ENCODE data around the gene RTL1.

The RTL1 gene

DNA sequence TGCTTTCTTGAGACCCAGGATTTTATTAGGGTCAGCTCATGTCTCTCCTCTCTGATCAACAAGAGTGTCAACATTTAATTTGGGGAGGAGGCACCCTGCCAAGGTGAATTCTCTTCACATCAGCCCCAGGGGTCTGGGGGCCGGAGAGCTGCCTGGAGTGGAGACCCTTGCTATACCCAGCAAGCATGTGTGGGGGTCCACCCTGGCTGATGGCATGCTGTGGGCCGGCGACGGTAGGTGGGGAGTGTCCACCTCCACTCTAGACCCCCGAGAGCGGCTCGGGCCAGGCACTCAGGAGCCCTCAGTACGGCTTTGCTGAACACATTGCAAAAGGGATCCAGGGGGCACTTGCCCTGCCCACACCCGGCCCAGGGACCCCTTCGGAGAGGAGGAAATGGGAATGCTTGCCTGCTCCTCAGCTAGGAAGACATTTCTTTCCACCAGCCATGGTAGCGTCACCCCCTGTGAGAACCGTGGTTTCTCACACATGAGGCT is 67.2 kb downstream of the RTL1 start:
- no peaks in the 10 kb centered on the region for H3K27me3 ChIP-seq (ENCODE audit: control insufficient read depth, insufficient read depth, low read length)
- no peaks in the 10 kb centered on the region for H3K9me3 ChIP-seq (ENCODE audit: control insufficient read depth, insufficient read depth, low read length)
- no peak overlapping the region for H3K4me3 ChIP-seq (ENCODE audit: low read depth, low read length)
- H3K9ac ChIP-seq (ENCODE audit: low read depth, low read length) = no peak overlapping the region
- H3K27ac ChIP-seq (ENCODE audit: low read depth, low read length) = no peak overlapping the region
- H3K36me3 ChIP-seq (ENCODE audit: control insufficient read depth, insufficient read depth, low read length) = peaks cover 23% of the 10 kb centered on the region
- H3K4me1 ChIP-seq (ENCODE audit: control insufficient read depth, insufficient read depth, low read length) = peaks cover 41% of the 10 kb centered on the region

DNA sequence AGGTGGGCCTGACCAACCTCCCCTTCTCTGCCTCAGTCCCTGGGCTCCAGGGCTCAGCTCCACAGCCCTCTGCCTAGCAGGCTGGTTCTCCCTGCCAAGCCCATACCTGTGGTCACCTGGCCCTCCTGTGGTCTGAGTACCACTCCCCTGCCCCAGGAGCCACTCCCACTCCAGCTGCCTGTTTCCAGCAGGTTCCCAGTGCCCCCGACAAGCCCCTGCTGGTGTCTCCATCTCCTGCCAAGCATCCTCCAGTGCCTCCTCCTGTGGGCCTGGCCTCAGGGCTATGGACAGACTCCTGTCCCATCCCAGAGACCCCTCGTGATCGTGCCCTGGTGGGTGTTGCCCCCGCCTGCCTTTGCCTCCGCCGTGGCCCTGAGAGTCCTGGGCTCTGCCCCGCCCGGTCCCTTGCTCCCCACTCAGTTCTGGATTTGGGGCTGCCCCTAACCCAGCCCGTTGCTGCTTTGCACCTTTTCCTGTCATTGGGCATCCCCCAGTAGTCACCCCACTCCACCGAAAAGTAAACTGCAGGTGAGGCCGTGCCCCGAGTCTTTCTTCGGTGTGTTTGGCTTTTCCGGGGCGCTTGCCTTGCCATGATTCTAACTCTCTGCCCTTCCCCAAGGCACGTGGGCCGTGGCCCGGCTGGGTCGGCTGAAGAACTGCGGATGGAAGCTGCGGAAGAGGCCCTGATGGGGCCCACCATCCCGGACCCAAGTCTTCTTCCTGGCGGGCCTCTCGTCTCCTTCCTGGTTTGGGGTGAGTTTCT is 67.8 kb downstream of the RTL1 start:
- no peak overlapping the region for H3K9ac ChIP-seq (ENCODE audit: low read depth, low read length)
- no peak overlapping the region for H3K4me3 ChIP-seq (ENCODE audit: low read depth, low read length)

DNA sequence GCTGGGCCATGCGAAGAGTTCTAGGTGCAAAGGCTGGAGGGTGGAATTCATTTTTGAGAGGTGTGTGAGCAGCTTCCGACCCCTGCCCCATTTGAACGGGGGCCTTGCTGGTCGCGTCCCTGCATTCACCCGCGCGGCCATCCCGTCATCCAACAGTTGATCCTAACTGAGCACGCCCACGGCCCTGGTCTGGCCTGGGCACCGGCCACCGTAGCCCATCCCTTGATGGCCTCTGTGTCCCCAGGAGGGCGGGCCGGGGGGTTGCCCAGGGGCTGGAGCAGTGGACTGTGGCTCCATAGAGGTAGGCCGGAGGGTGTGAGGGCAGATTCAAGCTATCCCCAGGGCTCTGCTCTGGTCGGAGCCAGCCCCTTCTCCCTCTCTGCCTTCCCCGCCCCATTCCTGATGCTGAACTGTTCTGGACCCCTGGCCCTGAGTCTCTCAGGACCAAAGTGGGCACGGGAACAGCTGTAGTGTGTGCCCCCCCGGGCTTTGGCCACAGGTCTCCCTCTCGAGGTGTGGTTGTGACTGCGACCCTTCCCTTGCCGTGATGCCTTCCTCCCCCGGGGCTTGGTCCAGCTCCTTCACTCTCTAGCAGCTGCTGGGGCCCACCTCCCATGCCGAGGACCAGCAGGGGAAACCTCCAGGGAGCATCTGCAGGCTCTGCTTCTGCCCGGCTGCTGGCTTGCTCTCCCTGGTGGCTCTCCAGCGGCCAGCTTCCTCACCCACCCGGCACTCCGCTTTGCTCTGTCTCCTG is 68.6 kb downstream of the RTL1 start:
- H3K4me3 ChIP-seq (ENCODE audit: low read depth, low read length) = no peak overlapping the region
- no peak overlapping the region for H3K27ac ChIP-seq (ENCODE audit: low read depth, low read length)
- H3K9me3 ChIP-seq (ENCODE audit: control insufficient read depth, insufficient read depth, low read length) = no peaks in the 10 kb centered on the region
- no peaks in the 10 kb centered on the region for H3K27me3 ChIP-seq (ENCODE audit: control insufficient read depth, insufficient read depth, low read length)
- peaks cover 41% of the 10 kb centered on the region for H3K4me1 ChIP-seq (ENCODE audit: control insufficient read depth, insufficient read depth, low read length)
- peaks cover 25% of the 10 kb centered on the region for H3K36me3 ChIP-seq (ENCODE audit: control insufficient read depth, insufficient read depth, low read length)
- no peak overlapping the region for H3K9ac ChIP-seq (ENCODE audit: low read depth, low read length)

More for the DNA sequence above, 67.8 kb downstream of the RTL1 start:
- Histone ChIP-seq H3K4me1 (ENCODE audit: control insufficient read depth, insufficient read depth, low read length) (peaks cover 43% of the 10 kb centered on the region), H3K9me3 (ENCODE audit: control insufficient read depth, insufficient read depth, low read length) (no peaks in the 10 kb centered on the region), H3K27me3 (ENCODE audit: control insufficient read depth, insufficient read depth, low read length) (no peaks in the 10 kb centered on the region), H3K27ac (ENCODE audit: low read depth, low read length) (no peak overlapping the region), H3K36me3 (ENCODE audit: control insufficient read depth, insufficient read depth, low read length) (peaks cover 25% of the 10 kb centered on the region)

DNA sequence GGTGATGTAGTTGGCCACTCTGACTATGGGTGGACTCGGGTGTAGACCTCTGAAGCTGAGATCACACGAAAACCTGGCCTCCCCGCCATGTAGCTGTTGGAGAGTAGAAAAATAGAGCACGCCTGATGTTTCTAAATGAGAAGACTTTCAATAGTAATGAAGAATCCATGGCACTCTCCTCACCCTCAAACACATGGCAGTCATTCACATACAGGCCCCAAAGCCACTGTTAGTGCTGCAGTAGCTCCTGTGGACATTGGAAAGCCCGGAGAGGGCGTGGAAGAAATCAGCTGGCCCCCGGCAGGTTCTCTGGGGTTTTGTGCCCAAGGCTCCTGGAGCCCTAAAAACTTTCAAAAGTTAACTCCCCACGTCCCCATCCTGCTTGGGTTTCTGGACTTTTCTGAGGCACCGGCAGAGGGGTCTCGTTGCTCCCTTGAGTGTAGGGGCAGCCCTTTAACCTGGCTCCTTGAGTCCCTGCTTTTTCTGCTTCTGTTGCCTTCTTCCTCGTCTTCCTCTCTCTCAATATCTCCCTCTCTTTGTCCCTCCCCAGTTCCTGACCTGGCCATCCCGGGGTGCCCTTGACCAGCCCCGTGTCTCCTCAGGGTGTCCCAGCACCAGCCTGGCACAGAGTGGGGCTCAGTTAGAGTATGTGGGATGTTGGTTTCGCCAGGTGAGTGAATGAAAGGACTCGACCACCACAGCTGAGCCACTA is 69.3 kb downstream of the RTL1 start:
- Histone ChIP-seq H3K36me3 (ENCODE audit: control insufficient read depth, insufficient read depth, low read length) (peaks cover 29% of the 10 kb centered on the region), H3K4me3 (ENCODE audit: low read depth, low read length) (no peak overlapping the region), H3K9me3 (ENCODE audit: control insufficient read depth, insufficient read depth, low read length) (no peaks in the 10 kb centered on the region), H3K4me1 (ENCODE audit: control insufficient read depth, insufficient read depth, low read length) (peaks cover 40% of the 10 kb centered on the region), H3K27ac (ENCODE audit: low read depth, low read length) (no peak overlapping the region), H3K9ac (ENCODE audit: low read depth, low read length) (no peak overlapping the region), H3K27me3 (ENCODE audit: control insufficient read depth, insufficient read depth, low read length) (no peaks in the 10 kb centered on the region)

DNA sequence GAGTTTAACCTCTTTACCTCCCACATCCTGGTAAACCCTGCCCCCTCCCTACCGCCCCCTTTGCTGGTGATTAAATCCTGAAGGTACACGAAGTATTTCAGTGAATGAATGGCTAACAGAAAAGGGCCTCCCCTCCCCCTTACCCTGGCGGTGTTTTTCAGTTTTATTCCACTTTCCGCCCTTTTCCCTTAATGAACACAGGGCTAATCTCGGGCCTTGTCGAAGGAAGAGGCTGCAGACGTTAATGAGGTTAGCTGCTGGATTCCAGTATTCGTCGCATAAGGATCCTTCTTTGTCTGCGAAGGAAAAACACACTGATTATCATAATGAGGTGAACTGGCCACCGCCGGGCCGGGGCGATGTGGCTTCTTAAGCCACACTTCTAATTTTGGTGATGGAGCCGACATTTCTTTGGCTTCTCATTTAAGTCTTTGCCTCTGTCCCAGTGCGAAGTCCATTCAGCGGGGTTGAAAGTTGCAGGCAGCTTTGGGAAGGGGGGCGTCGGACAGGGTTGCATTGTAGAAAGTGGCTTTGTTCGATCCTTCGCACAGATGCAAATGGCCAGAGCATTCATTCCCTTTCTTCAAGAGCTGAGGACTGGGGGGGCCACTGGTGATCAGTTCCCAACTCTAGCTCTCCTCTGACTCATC is 71.1 kb downstream of the RTL1 start:
- Histone ChIP-seq H3K27me3 (ENCODE audit: control insufficient read depth, insufficient read depth, low read length) (no peaks in the 10 kb centered on the region), H3K9me3 (ENCODE audit: control insufficient read depth, insufficient read depth, low read length) (no peaks in the 10 kb centered on the region; the same call in 1 of the 2 replicates), H3K4me3 (ENCODE audit: low read depth, low read length) (no peak overlapping the region), H3K36me3 (ENCODE audit: control insufficient read depth, insufficient read depth, low read length) (peaks cover 32% of the 10 kb centered on the region), H3K4me1 (ENCODE audit: control insufficient read depth, insufficient read depth, low read length) (peaks cover 34% of the 10 kb centered on the region), H3K27ac (ENCODE audit: low read depth, low read length) (peak overlapping the region; percentile 78), H3K9ac (ENCODE audit: low read depth, low read length) (no peak overlapping the region)

DNA sequence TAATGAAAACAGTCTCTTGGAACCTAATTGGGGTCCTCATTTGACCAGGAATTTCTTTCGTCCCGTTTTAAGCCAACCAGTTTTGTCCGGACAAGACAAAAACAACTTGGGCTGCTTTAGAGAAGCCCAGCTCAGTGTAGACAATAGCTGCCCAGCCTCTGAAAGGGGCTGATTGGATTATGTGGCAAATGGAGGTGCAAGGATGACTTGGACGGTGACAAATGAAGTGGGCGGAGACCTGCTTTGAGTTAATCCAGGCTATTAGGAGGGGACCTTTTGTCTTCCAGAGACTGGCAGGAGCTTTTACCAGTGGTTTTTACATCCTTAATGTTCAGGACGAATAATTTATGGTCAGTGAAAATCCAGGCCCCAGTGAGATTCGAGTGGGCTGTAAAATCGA is 72.8 kb downstream of the RTL1 start:
- Histone ChIP-seq H3K36me3 (ENCODE audit: control insufficient read depth, insufficient read depth, low read length) (peaks cover 32% of the 10 kb centered on the region), H3K9me3 (ENCODE audit: control insufficient read depth, insufficient read depth, low read length) (no peaks in the 10 kb centered on the region; the same call in 1 of the 2 replicates), H3K4me3 (ENCODE audit: low read depth, low read length) (no peak overlapping the region), H3K4me1 (ENCODE audit: control insufficient read depth, insufficient read depth, low read length) (peaks cover 34% of the 10 kb centered on the region), H3K27ac (ENCODE audit: low read depth, low read length) (peak overlapping the region; percentile 71), H3K9ac (ENCODE audit: low read depth, low read length) (no peak overlapping the region), H3K27me3 (ENCODE audit: control insufficient read depth, insufficient read depth, low read length) (no peaks in the 10 kb centered on the region)
